HUES64 (cell line): Measurements from ENCODE around the gene TMA7.

Experiments
- H3K27ac ChIP-seq: 2 replicates; pipeline ENCODE4 v1.7.0; 2013; ENCODE audit warnings: low read depth, low read length, inconsistent platforms
- H3K27me3 ChIP-seq: 2 replicates; pipeline ENCODE4 v1.6.1; 2013; ENCODE audit warnings: mild to moderate bottlenecking, low read length; ENCODE audit not compliant: insufficient read depth
- H3K36me3 ChIP-seq: 2 replicates; pipeline ENCODE4 v1.6.1; 2013; ENCODE audit warnings: mild to moderate bottlenecking, low read length; ENCODE audit not compliant: insufficient read depth
- H3K4me1 ChIP-seq: 2 replicates; pipeline ENCODE4 v1.6.1; 2013; ENCODE audit warnings: mild to moderate bottlenecking, low read length, moderate library complexity; ENCODE audit not compliant: insufficient read depth
- H3K4me3 ChIP-seq: 2 replicates; pipeline ENCODE4 v1.5.1; 2013; ENCODE audit warnings: mild to moderate bottlenecking, low read length, moderate library complexity
- H3K9ac ChIP-seq: 2 replicates; pipeline ENCODE4 v1.6.1; 2013; ENCODE audit warnings: mild to moderate bottlenecking, low read depth, low read length
- H3K9me3 ChIP-seq: 2 replicates; pipeline ENCODE4 v1.6.1; 2013; ENCODE audit warnings: low read depth, low read length; ENCODE audit not compliant: insufficient read depth
- WGBS: fragments of 150-250, 120-280 bp; methylation state at CpG from one replicate; pipeline ENCODE4 v1.1.7; 2013; ENCODE audit warnings: missing lambda C conversion rate; 5-methylcytosine and 5-hydroxymethylcytosine counted together

Gene TMA7

DNA sequence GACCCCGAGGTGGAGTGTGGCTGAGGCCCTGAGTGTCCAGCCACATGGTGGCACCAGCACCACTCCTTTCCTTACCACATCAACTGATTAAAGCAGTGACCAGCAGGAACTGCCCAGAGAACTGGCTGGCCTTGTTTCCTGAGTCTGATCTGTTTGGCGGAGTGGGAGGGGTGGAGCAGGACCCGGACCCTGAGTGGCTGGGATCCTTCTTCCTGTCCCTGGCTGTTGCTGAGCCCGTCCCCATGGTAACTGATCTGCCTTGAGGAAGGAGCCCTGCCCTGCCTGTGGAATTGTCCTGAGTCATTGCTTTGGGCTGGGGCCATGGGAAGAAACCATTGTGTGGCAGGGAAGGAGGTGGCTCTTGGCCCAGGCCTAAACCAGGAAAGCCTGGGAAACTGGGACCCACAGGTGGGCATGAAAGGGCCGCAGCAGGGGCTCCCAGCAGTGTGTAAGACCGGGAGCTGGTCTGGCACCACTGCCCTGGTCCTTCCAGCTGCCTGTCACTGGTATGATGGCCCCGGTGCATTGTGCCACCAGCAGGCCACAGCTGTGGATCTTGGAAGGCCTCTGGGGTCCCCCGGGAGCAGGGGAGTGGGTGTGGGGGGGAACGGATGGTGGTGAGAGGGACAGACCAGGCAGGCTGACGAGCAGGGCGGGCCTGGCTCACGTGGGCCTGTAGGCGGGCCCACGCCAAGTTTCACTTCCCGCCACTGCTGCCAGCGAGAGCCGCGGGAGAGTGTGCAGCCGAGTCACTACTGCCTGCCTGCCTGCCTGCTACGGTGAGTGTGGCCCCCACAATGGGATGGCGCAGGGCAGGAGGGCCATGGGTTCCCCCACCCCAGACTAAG, 25.7 kb downstream of the TMA7 start:
- H3K27me3 ChIP-seq = no peaks in the 10 kb centered on the region
- H3K27ac ChIP-seq = peak overlapping the region; percentile 99
- peak overlapping the region; percentile 87 for H3K9ac ChIP-seq
- peaks cover 9% of the 10 kb centered on the region for H3K4me1 ChIP-seq
- WGBS = 62% methylated on average over 21 of the region's 21 CpGs
- no peak overlapping the region for H3K4me3 ChIP-seq
- no peaks in the 10 kb centered on the region for H3K9me3 ChIP-seq
- H3K36me3 ChIP-seq = peaks cover 45% of the 10 kb centered on the region

DNA sequence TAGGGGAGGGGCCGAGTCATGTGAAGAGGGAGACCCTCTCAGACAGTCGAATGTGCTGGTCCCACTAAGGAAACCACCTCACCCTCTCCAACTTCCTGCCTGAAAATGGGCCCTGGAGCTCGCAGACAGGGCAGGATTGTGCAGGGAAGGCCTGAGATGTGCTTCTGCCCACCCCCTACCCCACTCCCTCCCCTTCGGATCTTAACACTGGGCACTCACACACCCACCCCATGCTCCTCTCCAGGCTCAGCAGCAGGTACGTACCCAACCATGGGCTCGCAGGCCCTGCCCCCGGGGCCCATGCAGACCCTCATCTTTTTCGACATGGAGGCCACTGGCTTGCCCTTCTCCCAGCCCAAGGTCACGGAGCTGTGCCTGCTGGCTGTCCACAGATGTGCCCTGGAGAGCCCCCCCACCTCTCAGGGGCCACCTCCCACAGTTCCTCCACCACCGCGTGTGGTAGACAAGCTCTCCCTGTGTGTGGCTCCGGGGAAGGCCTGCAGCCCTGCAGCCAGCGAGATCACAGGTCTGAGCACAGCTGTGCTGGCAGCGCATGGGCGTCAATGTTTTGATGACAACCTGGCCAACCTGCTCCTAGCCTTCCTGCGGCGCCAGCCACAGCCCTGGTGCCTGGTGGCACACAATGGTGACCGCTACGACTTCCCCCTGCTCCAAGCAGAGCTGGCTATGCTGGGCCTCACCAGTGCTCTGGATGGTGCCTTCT, 26.5 kb downstream of the TMA7 start:
- 90% methylated on average over 19 of the region's 19 CpGs for WGBS
- Histone ChIP-seq H3K4me1 (peaks cover 9% of the 10 kb centered on the region), H3K36me3 (peaks cover 38% of the 10 kb centered on the region), H3K9ac (peak overlapping the region; percentile 87), H3K4me3 (no peak overlapping the region), H3K27me3 (no peaks in the 10 kb centered on the region), H3K27ac (peak overlapping the region; percentile 99), H3K9me3 (no peaks in the 10 kb centered on the region)

DNA sequence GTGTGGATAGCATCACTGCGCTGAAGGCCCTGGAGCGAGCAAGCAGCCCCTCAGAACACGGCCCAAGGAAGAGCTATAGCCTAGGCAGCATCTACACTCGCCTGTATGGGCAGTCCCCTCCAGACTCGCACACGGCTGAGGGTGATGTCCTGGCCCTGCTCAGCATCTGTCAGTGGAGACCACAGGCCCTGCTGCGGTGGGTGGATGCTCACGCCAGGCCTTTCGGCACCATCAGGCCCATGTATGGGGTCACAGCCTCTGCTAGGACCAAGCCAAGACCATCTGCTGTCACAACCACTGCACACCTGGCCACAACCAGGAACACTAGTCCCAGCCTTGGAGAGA, 27.0 kb downstream of the TMA7 start:
- WGBS = 95% methylated on average over 9 of the region's 9 CpGs
- no peak overlapping the region for H3K4me3 ChIP-seq
- H3K36me3 ChIP-seq = peaks cover 38% of the 10 kb centered on the region
- H3K27me3 ChIP-seq = no peaks in the 10 kb centered on the region
- H3K27ac ChIP-seq = peak overlapping the region; percentile 99
- no peaks in the 10 kb centered on the region for H3K9me3 ChIP-seq
- peaks cover 9% of the 10 kb centered on the region for H3K4me1 ChIP-seq
- peak overlapping the region; percentile 87; the same call in 1 of the 2 replicates for H3K9ac ChIP-seq

DNA sequence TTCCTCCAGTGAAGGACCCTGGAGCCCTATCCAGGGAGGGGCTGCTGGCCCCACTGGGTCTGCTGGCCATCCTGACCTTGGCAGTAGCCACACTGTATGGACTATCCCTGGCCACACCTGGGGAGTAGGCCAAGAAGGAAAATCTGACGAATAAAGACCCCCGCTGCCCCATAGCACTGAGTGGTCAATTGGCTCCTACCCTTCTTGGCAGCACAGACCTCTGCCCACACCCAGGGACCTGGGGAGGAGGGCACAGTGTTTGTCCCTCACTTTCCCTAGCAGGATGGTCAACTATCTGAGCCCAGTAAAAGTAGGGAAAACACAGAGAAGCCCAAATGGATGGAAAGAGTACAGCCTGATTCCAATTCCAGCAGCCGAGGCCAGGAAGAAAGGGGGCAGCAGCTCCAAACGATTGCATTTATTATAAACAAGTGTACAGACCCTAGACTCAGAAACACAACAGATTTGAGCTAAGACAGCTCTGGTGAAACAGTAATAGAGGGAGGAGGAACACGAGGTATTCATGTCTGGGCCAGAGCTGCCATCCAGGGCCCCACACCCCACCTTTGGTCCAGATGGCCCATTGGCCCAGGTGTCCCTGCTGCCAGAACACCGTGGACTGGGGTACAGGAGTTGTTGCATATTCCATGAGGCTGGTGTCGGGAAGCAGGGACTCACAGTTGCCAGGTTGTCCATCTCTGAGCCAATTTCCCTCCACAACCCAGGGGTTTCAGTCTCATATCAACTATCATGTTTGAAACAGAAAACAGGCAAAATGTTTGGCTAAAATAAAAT, 27.6 kb downstream of the TMA7 start:
- no peak overlapping the region for H3K4me3 ChIP-seq
- peaks cover 38% of the 10 kb centered on the region for H3K36me3 ChIP-seq
- H3K27ac ChIP-seq = no peak overlapping the region
- H3K27me3 ChIP-seq = no peaks in the 10 kb centered on the region
- H3K9me3 ChIP-seq = no peaks in the 10 kb centered on the region
- 96% methylated on average over 7 of the region's 7 CpGs for WGBS
- H3K4me1 ChIP-seq = peaks cover 9% of the 10 kb centered on the region
- no peak overlapping the region for H3K9ac ChIP-seq

DNA sequence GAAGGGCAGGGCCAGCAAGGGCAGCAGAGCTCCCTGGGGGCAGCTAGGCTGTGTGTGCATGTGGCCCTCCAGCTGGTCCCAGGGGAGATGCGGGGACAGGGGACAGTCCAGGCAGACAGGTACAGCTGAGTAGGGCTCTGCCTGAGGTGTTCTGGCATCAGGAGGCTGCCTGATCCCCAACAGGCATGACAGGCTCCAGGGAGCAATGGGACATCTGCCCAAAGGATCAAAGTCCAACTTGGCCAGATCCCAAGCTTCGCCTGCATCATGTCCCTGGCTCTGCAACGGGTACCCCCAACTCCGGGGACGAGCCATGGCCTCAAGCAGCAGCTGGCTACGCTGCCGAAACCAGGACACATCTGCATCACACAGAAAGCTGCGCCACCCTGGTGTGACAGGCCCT, 28.3 kb downstream of the TMA7 start:
- H3K36me3 ChIP-seq = peaks cover 38% of the 10 kb centered on the region
- no peaks in the 10 kb centered on the region for H3K9me3 ChIP-seq
- peaks cover 10% of the 10 kb centered on the region for H3K4me1 ChIP-seq
- no peaks in the 10 kb centered on the region for H3K27me3 ChIP-seq
- no peak overlapping the region for H3K9ac ChIP-seq
- no peak overlapping the region for H3K4me3 ChIP-seq
- WGBS = 93% methylated on average over 8 of the region's 8 CpGs
- no peak overlapping the region for H3K27ac ChIP-seq

DNA sequence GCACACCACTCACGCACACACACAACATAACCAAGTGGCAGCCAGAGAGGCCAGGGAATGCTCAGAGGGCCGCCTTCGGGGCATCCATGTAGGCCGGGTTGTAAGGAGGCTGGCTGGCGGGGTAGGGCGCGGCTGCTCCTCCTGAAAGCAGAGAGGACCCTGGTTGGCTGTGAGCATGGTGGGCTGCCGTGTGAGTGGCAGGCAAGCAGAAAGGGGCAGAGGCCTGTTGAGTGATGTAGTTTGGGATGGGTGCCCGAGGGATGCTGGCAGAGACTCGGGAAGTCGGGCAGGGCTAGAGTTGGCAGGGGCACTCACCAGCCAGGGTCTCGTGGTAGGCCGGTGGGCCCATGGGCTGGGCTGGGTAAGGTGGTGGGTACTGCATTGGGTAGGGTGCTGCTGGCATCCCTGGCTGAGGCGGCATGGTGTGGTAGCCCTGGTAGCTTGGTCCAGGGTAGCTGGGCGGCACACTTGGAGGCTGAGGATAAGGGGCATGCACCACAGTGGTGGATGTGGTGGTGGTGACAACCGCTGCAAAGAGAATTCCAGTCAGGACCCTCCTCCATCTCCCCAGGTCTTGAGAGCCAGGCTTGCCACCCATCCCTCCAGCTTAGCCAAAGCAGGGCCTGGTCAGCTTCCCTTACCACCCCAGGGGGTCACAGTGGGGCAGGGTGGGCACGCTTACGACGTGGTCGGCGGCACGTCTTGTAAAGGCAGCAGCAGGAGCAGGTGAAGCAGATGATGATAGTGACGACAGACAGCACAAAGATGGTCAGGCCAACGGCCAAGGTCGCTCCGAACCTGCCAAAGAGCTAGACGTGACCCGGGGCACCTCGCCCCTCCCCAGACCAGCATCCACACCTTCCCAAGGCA, 29.2 kb downstream of the TMA7 start:
- Histone ChIP-seq H3K4me3 (no peak overlapping the region), H3K27ac (no peak overlapping the region), H3K9me3 (no peaks in the 10 kb centered on the region), H3K4me1 (peaks cover 17% of the 10 kb centered on the region), H3K27me3 (no peaks in the 10 kb centered on the region), H3K9ac (no peak overlapping the region), H3K36me3 (peaks cover 38% of the 10 kb centered on the region)
- 94% methylated on average over 28 of the region's 29 CpGs for WGBS

DNA sequence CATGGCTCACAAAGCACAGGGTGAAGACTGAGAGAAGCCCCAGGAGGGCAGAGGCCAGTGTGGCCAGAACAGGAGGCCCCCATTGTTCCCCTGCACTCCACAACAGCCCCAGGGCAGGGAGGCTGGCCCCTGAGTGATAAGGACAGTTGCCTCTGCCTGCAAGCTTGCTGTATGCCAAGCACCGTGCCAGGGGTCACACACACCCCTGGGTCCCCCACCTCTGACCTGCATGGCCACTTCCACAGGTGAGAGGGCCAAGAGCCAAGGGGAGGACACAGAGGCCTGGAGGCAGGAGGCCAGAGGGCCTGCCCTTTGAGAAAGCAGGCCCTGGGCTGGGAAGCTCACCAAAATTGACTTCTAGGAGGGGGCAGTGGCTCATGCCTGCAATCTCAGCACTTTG, 30.2 kb downstream of the TMA7 start:
- peaks cover 35% of the 10 kb centered on the region for H3K36me3 ChIP-seq
- no peak overlapping the region for H3K9ac ChIP-seq
- H3K4me1 ChIP-seq = peaks cover 23% of the 10 kb centered on the region
- H3K27me3 ChIP-seq = no peaks in the 10 kb centered on the region
- H3K27ac ChIP-seq = no peak overlapping the region
- no peak overlapping the region for H3K4me3 ChIP-seq
- H3K9me3 ChIP-seq = no peaks in the 10 kb centered on the region
- 83% methylated on average over 1 of the region's 1 CpG for WGBS

DNA sequence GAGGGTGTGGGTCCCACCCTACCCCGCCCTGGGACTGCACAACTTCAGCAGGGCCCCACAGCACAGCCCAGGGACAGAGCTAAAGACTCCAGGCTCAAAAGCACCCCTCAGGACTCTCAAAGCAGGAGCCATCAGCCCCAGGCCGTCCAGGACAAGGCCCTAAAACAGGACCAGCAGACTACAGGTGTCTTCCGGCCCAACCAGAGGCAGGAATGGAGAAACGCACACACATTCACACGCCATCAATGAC, 32.5 kb downstream of the TMA7 start:
- WGBS = 11% methylated on average over 5 of the region's 5 CpGs
- no peaks in the 10 kb centered on the region for H3K27me3 ChIP-seq
- H3K27ac ChIP-seq = peak overlapping the region; percentile 88
- H3K9ac ChIP-seq = peak overlapping the region; percentile 83
- H3K36me3 ChIP-seq = peaks cover 25% of the 10 kb centered on the region
- peak overlapping the region; percentile 76 for H3K4me3 ChIP-seq
- no peaks in the 10 kb centered on the region for H3K9me3 ChIP-seq
- H3K4me1 ChIP-seq = peaks cover 18% of the 10 kb centered on the region

DNA sequence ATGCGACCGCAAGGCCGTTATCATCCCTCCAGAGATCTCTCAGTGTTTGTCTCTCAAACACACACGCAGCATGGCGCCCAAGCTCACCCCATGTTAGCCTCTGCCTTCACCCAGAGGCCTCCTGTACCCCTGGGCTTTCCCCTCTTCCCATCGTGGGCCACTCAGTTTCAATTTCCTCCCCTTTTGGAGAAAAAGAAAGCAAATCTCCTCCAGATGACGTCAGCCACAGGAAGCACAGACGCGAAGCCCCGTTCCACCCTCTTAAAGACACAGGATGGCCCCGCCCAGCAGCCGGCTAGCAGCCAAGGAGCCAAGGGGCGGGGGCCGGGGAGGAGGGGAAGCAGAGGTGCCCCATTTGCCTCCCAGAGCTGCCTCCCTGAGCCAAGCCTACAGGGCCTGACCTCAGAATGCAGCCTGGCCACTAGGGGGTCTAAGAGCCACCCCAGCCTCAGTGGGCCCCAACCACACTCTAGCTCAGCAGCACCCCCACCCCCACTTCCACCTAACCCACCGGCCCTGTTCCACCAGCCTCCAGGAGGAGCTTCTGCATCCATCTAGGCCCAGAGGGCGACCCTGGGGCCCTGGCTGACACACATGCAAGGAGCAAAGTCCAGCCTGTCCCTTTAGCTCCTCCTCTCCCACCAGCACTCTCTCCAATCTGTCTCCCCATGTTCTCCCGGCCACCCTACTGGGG, 33.0 kb downstream of the TMA7 start:
- Histone ChIP-seq H3K9me3 (no peaks in the 10 kb centered on the region), H3K27ac (peak overlapping the region; percentile 88), H3K4me3 (peak overlapping the region; percentile 76), H3K4me1 (peaks cover 18% of the 10 kb centered on the region), H3K27me3 (no peaks in the 10 kb centered on the region), H3K36me3 (peaks cover 20% of the 10 kb centered on the region), H3K9ac (peak overlapping the region; percentile 83)
- WGBS = 3% methylated on average over 17 of the region's 17 CpGs

DNA sequence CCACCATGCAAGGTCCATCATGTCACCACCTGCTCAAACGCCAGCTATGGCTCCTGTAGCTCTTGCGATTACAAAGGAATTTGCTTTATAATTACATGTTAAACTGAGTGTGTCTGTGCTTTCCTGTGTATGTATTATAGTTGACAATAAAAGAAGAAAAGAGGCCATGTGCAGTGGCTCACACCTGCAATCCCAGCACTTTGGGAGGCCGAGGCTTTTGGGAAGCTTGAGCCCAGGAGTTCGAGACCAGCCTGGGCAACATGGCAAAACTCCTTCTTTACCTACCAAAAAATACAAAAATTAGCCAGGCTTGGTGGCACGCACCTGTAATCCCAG, 33.5 kb downstream of the TMA7 start:
- Histone ChIP-seq H3K4me1 (peaks cover 18% of the 10 kb centered on the region), H3K27ac (peak overlapping the region; percentile 88), H3K36me3 (peaks cover 15% of the 10 kb centered on the region), H3K9me3 (no peaks in the 10 kb centered on the region), H3K27me3 (no peaks in the 10 kb centered on the region), H3K9ac (no peak overlapping the region), H3K4me3 (peak overlapping the region; percentile 15; the same call in 1 of the 2 replicates)
- 70% methylated on average over 5 of the region's 5 CpGs for WGBS
